GM12872 (cell line): ENCODE measurements around the gene RAP2B.

Experiments used
- CTCF ChIP-seq: IDR thresholded peaks from 3 replicates; pipeline ENCODE4 v1.5.1; 2011; ENCODE audit warnings: low read depth, mild to moderate bottlenecking, low read length, moderate library complexity; ENCODE audit not compliant: insufficient read depth

RAP2B gene

GRCh38 chr3:153215497-153215896, 53.5 kb downstream of the RAP2B start:
- TF ChIP-seq CTCF = no peak

DNA sequence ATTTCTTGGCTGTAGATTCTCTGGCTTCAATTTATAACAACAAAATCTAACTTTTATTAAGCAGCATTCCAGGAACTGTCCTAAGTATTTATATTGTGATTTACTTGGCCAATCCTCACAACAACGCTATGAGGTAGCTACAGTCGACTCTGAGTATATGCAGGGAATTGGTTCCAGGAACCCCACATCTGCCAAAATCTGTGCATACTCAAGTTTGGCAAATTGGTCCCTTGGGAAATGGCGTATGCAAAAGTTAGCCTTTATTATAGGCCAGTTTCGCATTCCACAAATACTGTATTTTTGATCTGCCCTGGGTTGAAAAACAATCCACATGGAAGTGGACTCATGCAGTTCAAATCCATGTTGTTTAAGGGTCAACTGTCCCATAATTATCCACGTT, 53.9 kb downstream of the RAP2B start:
- no peak for TF ChIP-seq CTCF

DNA sequence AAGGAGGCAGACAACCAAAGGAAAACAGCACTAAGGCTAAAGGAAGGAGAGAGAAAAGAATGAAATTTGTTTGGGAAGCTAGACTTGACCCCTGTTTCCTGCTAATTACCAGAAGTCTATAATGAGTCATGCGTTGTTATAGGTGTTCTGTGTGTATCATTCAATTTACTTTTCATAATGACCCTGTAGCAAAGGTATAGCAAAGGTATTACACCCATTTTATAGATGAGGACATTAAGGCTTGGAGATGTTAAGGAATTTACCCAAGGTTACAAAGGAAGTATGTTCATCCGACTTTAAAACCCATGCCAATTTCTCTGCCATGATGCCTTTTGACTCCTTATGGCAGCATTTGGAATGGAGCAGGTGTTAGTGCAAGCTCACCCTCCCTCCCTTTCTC, 54.9 kb downstream of the RAP2B start:
- no peak for TF ChIP-seq CTCF

- TF ChIP-seq CTCF = no peak
These were observed 57.1 kb downstream of the RAP2B start for GRCh38 chr3:153219146-153219545.
